NCI-H2196 treated with DMSO at 0.1 percent for 48 hours (cell line): ENCODE measurements around the gene RHEB.

Source experiments
- DNase-seq: peaks from one replicate; lab custom pipeline; 2025; ENCODE audit not compliant: unreplicated experiment; lab: John Stamatoyannopoulos, UW

RHEB gene

GRCh38 chr7:151504715-151505326 lies 14.9 kb downstream of the RHEB start:
- DNase-seq: no peak

- DNase-seq: no peak
Observed at GRCh38 chr7:151503902-151504714, 15.6 kb downstream of the RHEB start.

DNA sequence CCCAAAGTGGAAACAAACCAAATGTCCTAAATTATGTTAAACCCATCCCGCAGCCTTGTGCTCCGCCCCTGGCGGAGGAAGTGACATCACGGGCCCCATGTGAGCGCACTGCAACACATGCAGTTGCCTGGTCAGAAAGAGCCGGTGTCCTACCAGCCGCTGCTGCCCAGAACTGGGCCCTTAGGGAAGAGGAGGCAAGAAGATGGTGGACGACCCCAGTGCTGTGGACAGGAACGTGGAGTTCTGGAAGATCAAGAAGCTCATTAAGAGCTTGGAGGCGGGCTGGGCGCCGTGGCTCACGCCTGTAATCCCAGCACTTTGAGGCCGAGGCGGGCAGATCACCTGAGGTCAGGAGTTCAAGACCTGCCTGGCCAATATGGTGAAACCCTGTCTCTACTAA lies 18.0 kb downstream of the RHEB start:
- no peak for DNase-seq

DNA sequence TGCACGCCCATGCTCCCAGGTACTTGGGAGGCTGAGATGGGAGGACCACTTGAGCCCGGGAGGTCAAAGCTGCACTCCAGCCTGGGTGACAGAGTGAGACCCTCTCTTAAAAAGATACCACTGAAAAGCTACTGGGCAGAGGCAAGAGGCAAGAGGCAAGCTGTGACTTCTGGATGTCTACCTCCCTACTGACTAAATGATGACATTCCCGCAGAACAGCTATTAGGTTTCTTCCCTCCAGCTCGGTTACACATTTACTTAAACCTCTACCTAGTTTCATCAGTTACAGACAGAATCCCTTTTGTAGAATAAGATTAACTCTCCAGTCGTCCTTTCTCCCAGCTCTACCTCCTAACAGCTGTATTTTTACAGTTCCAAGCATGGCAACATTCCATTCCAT lies 21.2 kb downstream of the RHEB start:
- no peak for DNase-seq

- no peak for DNase-seq
Observed at GRCh38 chr7:151497306-151497871, 22.3 kb downstream of the RHEB start.

DNA sequence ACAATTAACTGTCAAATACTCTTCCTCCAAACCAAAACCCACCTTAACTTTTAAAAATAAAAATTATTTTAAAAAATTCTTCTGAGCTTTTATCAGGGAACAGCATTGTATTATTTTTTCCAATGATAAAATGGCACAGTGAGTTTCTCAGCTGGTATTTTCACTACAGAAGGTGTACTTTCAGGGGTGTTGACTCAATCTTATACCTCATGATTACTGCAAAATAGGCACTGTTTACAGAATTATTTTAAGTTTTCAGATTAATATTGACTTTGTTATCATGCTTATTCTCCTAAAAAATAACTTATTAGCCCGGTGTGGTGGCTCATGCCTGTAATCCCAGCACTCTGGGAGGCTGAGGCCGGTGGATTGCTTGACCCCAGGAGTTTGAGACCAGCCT lies 24.3 kb downstream of the RHEB start:
- DNase-seq: no peak

GRCh38 chr7:151494298-151495284 lies 25.1 kb downstream of the RHEB start:
- DNase-seq: no peak

- DNase-seq: no peak
Observed at GRCh38 chr7:151493083-151493482, 26.6 kb downstream of the RHEB start.

DNA sequence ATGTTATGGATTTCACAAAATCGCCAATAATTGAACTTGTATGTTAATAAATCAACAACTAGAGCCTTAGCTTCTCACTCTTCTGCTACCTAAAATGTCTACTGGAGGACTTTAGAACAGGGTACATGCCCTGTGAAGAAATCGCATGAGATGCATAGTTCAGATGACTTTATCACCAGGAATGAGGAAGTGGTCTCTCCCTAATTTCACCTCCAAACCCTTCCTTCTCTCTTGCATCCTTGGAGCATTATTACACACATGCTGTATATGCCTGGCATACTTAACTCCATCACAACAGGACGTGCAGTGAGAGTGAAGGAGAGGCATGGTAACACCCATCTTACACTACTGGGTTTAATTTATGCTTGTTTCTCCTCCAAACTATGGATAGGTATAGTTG lies 27.8 kb downstream of the RHEB start:
- DNase-seq: no peak

DNA sequence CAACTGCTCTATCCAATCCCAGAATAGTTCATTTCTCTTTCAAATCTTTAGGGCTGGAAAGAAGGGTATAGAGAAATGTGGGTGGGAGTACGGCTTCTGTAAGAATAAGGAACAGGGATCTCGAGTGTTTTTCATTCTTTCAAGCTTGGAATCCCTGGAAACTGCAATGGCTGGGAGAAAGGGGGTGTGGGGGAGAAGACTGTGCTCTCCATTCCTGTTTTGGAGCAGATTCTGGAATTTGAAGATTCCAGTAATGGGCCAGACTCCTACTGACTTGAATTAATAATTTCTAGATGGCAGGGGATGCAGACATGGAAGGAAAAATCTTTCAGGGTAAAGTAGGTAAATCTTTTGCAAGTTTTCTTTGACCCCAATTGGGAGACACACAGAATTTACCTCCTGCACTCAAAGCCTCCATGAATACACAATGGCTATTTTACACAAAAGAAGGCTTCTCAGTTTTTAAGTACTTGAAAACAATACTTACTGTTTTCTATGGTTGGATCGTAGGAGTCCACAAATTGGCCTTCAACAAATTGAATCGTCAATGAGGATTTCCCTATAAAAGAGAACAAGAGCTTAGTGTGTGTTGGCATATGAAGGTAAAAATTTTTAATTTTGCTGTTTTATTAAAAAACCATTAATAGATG lies 29.1 kb downstream of the RHEB start:
- no peak for DNase-seq

DNA sequence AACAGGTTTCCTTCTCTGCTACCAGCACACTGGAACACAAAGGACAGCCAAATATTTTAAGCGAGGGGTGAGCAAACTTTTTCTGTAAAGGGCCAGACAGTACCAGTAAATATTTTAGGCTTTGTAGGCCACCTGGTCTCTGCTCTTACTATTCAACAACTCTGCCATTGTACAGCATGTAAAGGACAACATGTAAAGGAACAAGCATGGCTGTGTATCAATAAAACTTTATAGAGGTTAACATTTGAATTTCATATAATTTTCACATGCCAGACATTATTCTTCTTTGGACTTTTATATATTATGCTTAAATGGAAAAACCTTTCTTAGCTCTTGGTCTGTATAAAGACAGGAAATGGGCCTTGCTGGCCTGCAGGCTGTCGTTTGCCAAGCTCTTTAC lies 30.2 kb downstream of the RHEB start:
- DNase-seq: no peak

GRCh38 chr7:151488096-151488495 lies 31.6 kb downstream of the RHEB start:
- no peak for DNase-seq

DNA sequence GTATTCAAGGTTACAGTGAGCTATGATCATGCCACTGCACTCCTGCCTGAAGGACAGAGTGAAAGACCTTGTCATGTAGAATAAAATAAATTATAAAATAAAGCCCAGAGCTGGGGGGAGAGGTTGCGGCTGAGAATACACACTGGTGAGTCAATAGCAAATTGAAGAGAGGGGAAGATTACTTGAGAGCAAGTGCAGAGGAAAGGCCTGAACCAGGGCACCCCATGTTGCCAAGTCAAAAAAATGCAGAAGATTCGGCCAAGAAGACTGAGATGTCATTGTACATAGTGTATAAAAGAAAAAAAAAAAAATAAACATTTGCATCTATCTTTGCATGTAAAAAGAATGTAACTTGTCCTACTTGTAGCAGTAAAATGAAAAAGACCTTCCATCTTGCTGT lies 32.5 kb downstream of the RHEB start:
- DNase-seq: no peak

- no peak for DNase-seq
Observed at GRCh38 chr7:151486074-151486473, 33.6 kb downstream of the RHEB start.

GRCh38 chr7:151484971-151485707 lies 34.6 kb downstream of the RHEB start:
- DNase-seq: no peak

DNA sequence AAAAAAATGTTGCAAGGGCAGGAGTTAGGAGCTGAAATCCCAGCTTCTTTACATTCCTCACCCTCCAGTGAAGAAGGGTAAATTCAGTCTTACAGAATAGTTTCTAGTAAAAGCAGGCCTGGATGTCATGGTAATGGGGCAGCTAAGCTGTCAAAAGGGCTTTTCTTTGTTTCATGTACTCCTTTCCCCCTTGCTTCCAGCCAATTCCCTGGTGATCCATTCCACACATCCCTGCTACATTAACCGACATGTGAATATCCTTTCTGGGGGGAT lies 36.0 kb downstream of the RHEB start:
- no peak for DNase-seq

- no peak for DNase-seq
Observed at GRCh38 chr7:151482883-151483710, 36.6 kb downstream of the RHEB start.

- no peak for DNase-seq
Observed at GRCh38 chr7:151481650-151482505, 37.8 kb downstream of the RHEB start.

DNA sequence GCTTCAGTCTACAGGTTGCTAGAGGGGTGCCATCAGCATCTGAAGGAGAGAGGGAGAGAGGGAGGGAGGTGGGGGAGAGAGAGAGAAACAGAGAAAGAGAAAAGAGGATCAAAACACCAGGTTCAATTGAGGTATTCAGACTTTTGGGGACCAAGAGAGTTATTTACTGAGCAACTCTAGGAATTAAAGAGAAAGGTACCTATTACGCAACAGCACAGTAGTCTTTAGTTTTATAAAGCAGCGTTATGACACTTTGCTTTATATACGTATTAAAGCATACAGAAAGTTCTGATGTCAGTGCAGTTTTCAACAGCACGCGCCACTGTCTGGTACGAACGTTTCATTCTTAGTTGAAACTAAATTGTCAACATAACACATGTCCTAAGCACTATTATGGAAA lies 41.8 kb downstream of the RHEB start:
- DNase-seq: no peak
